Measurements from ENCODE around the gene SLC12A3.

SLC12A3 gene

GRCh38 chr16:56915336-56916119 is 50.5 kb downstream of the SLC12A3 start:
- TF ChIP-seq, protein P1, sequence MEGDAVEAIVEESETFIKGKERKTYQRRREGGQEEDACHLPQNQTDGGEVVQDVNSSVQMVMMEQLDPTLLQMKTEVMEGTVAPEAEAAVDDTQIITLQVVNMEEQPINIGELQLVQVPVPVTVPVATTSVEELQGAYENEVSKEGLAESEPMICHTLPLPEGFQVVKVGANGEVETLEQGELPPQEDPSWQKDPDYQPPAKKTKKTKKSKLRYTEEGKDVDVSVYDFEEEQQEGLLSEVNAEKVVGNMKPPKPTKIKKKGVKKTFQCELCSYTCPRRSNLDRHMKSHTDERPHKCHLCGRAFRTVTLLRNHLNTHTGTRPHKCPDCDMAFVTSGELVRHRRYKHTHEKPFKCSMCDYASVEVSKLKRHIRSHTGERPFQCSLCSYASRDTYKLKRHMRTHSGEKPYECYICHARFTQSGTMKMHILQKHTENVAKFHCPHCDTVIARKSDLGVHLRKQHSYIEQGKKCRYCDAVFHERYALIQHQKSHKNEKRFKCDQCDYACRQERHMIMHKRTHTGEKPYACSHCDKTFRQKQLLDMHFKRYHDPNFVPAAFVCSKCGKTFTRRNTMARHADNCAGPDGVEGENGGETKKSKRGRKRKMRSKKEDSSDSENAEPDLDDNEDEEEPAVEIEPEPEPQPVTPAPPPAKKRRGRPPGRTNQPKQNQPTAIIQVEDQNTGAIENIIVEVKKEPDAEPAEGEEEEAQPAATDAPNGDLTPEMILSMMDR (IDR thresholded peaks at IDR 0.05; ENCODE audit: low read depth, low read length), result no peak
- no peak for DNase-seq (ENCODE audit: extremely low read depth, low read depth)

- no peak for DNase-seq (ENCODE audit: extremely low read depth, low read depth)
- TF ChIP-seq, protein P1 (IDR thresholded peaks at IDR 0.05; ENCODE audit: low read depth, low read length), result no peak
Observed at GRCh38 chr16:56916571-56917403, 51.8 kb downstream of the SLC12A3 start.

- no peak for DNase-seq (ENCODE audit: extremely low read depth, low read depth)
- TF ChIP-seq, protein P1 (IDR thresholded peaks at IDR 0.05; ENCODE audit: low read depth, low read length), result no peak
Observed at GRCh38 chr16:56918467-56919012, 53.5 kb downstream of the SLC12A3 start.

- TF ChIP-seq, protein P1 (IDR thresholded peaks at IDR 0.05; ENCODE audit: low read depth, low read length), result no peak
- no peak for DNase-seq (ENCODE audit: extremely low read depth, low read depth)
Observed at GRCh38 chr16:56919099-56919800, 54.2 kb downstream of the SLC12A3 start.

DNA sequence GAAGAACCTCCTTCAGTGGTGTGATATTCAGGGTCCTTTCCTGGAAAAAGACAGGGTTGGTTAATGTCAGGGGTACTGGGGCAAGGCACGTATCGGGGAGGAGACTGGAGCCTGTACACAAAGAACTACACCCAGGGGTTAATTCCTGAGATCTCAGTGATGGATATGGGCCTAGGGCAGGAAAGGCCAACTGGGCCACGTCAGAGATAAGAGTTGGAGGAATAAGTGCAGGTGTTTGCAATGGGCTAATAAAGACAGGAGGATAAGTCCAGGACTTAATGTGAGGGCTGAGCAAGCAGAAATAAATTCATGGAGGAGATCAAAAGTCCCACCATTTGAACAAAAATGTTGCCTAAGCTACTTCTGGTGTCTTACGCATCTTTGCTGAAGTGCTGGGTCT is 56.6 kb downstream of the SLC12A3 start:
- TF ChIP-seq, protein P1 (IDR thresholded peaks at IDR 0.05; ENCODE audit: low read depth, low read length), result no peak

DNA sequence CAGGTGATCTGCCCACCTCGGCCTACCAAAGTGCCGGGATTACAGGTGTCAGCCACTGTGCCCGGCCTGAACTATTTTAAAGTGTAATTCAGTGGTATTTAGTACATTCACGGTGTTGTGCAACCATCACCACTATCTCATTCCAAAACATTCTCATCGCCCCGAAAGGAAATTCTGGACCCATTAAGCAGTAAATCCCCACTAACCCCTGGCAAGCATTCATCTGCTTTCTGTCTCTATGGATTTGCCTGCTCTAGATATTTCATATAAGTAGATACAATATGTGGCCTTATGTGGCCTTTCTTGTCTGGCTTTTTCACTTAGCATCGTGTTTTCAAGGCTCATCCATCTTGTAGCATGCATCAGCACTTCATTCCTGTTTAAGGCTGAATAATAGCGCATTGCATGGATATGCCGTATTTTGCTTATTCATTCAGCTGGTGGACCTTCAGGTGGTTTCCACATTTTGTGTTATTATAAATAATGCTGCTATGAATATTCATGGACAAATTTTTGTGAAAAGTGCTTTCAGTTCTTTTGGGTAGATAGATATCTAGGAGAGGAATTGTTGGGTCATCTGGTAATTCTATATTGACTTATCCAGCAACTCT is 58.6 kb downstream of the SLC12A3 start:
- DNase-seq (ENCODE audit: extremely low read depth, low read depth), result no peak
- TF ChIP-seq, protein P1 (IDR thresholded peaks at IDR 0.05; ENCODE audit: low read depth, low read length), result no peak

More for the DNA sequence above, 56.6 kb downstream of the SLC12A3 start:
- no peak for DNase-seq (ENCODE audit: extremely low read depth, low read depth)
